Measurements from ENCODE around the gene DNAJB11.
"Not testable (repeated sequence)": the region's sequence is repeated elsewhere in the genome, so short reads cannot be mapped to it uniquely, and the experiment has no call there.

DNAJB11 gene

GRCh38 chr3:186630950-186631641 lies 60.6 kb downstream of the DNAJB11 start:
- TF ChIP-seq CTCF (conservative IDR thresholded peaks at IDR 0.05; ENCODE audit: control insufficient read depth, insufficient read depth, low read depth, low read length): no peak
- DNase-seq (ENCODE audit: low read depth): no peak
- H3K4me3 ChIP-seq (ENCODE audit: control insufficient read depth, low read depth, low read length): no peak overlapping the region

GRCh38 chr3:186633481-186633880 lies 63.0 kb downstream of the DNAJB11 start:
- no peak overlapping the region for H3K4me3 ChIP-seq (ENCODE audit: control insufficient read depth, low read depth, low read length)
- TF ChIP-seq CTCF (conservative IDR thresholded peaks at IDR 0.05; ENCODE audit: control insufficient read depth, insufficient read depth, low read depth, low read length): no peak
- no peak for DNase-seq (ENCODE audit: low read depth)

- H3K4me3 ChIP-seq (ENCODE audit: control insufficient read depth, low read depth, low read length); DNase-seq (ENCODE audit: low read depth): not testable (repeated sequence)
Measured at GRCh38 chr3:186634207-186634606, 63.7 kb downstream of the DNAJB11 start.
